A673 (cell line): ENCODE results near the gene PLA2G15. TPM values are rescaled to one million over a fixed set of nuclear protein-coding genes. Genes with fewer than 3 reads are reported as not detected.

Source experiments
- BruUV-seq: library from RNA; stranded (reverse); fragments of 400-500 nt; replicated peaks from 2 replicates; lab custom pipeline; 2021; lab: Mats Ljungman, UMichigan
- CTCF ChIA-PET: fragments of 300-600 bp; sonication (Branson Sonifier 250); formaldehyde crosslinking; loops from one replicate; lab custom pipeline; 2022; ENCODE audit warnings: antibody characterized with exemption; lab: Charles Lee
- POLR2A ChIA-PET: fragments of 300-600 bp; sonication (Branson Sonifier 250); formaldehyde crosslinking; loops from one replicate; lab custom pipeline; 2022; ENCODE audit warnings: antibody characterized with exemption; ENCODE audit not compliant: low non-redundant PET; lab: Charles Lee
- DNase-seq: peaks from one replicate; pipeline ENCODE4 v3.0.0-alpha.2; 2015; ENCODE audit warnings: low spot score
- H3K27ac ChIP-seq: fragments of 200-600 bp; sonication (generic); 2 replicates; pipeline ENCODE4 v1.5.1; 2016; ENCODE audit warnings: mixed run types, low read depth, mild to moderate bottlenecking, mixed read lengths, antibody characterized with exemption, low read length; ENCODE audit not compliant: poor library complexity, severe bottlenecking
- H3K27me3 ChIP-seq: fragments of 200-600 bp; sonication (generic); replicated peaks from 2 replicates; pipeline ENCODE4 v1.6.1; 2017; ENCODE audit warnings: mixed run types, low read depth, mild to moderate bottlenecking, mixed read lengths, antibody characterized with exemption, low read length; ENCODE audit not compliant: insufficient read depth, poor library complexity
- H3K36me3 ChIP-seq: fragments of 200-600 bp; sonication (generic); 2 replicates; pipeline ENCODE4 v1.6.1; 2016; ENCODE audit warnings: mixed run types, mild to moderate bottlenecking, mixed read lengths, antibody characterized with exemption, low read length; ENCODE audit not compliant: insufficient read depth, poor library complexity, severe bottlenecking
- H3K4me1 ChIP-seq: fragments of 200-600 bp; sonication (generic); 2 replicates; pipeline ENCODE4 v1.6.1; 2017; ENCODE audit warnings: mixed run types, mild to moderate bottlenecking, mixed read lengths, antibody characterized with exemption, low read length; ENCODE audit not compliant: insufficient read depth, poor library complexity, severe bottlenecking
- H3K4me3 ChIP-seq: fragments of 200-600 bp; sonication (generic); 2 replicates; pipeline ENCODE4 v1.5.1; 2016; ENCODE audit warnings: low read depth, mixed run types, mild to moderate bottlenecking, mixed read lengths, low read length; ENCODE audit not compliant: poor library complexity, severe bottlenecking
- H3K9me3 ChIP-seq: fragments of 200-600 bp; sonication (generic); 2 replicates; pipeline ENCODE4 v1.6.1; 2016; ENCODE audit warnings: mixed run types, low read depth, mild to moderate bottlenecking, mixed read lengths, antibody characterized with exemption, low read length; ENCODE audit not compliant: poor library complexity, severe bottlenecking
- CTCF ChIP-seq: fragments of 300-800, 200-600 bp; sonication (generic); conservative IDR thresholded peaks from 2 replicates; pipeline ENCODE4 v1.5.1; 2017; ENCODE audit warnings: low read depth, mild to moderate bottlenecking, antibody characterized with exemption, low read length, moderate library complexity, mixed read lengths
- EZH2 ChIP-seq: fragments of 200-600 bp; sonication (generic); IDR thresholded peaks from 2 replicates; pipeline ENCODE4 v1.6.1; 2017; ENCODE audit warnings: borderline replicate concordance, low read depth, mild to moderate bottlenecking, mixed read lengths, antibody characterized with exemption, low read length; ENCODE audit not compliant: poor library complexity, severe bottlenecking
- intact Hi-C: fragments of 100-400 bp; cut with micrococcal nuclease; formaldehyde crosslinking; loops from one replicate; pipeline ENCODE4 v1.10.0; 2022; ENCODE audit not compliant: unreplicated experiment
- total RNA-seq: library from RNA; stranded (reverse); gene quantifications from 2 replicates; pipeline ENCODE4 v1.2.3, GENCODE V29; 2021

The PLA2G15 gene
- total RNA-seq, 1 experiment from 2014 or later = 8.1 TPM

DNA sequence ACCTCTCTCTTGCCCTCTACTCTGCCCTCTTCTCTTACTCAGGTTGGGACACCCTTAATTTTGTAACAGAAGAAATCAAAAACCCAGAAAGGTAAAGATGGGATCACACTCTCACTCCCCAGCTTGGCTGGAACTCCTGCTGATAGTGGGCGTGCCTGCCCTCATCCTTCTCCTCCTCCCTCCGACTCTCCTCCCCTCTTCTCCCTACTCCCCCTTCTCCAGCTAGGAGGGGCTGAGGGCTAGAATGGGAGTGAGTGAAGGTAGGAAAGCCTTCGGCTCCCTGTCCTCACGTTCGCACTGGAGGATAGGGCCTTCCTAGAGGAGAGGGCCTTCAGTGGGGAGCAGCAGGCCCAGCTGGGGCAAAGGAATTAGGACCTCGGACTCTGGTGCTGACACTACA, 45.3 kb downstream of the PLA2G15 start:
- CTCF ChIA-PET = interaction anchor here (1.5 kb wide), 1 partner anchor 26 kb away, joined by 3 read pairs; the partner anchor contains the start of gene SLC7A6
- Histone ChIP-seq H3K4me3 (no peak overlapping the region), H3K27ac (peak overlapping the region; percentile 68), H3K9me3 (no peaks in the 10 kb centered on the region), H3K4me1 (peaks cover 17% of the 10 kb centered on the region), H3K27me3 (no peaks in the 10 kb centered on the region), H3K36me3 (peaks cover 26% of the 10 kb centered on the region)
- POLR2A ChIA-PET = no interaction called here
- TF ChIP-seq CTCF (no peak), EZH2 (no peak)
- peak; percentile 40 for DNase-seq
- BruUV-seq = no TSS peak
- intact Hi-C loops = no loop called here

DNA sequence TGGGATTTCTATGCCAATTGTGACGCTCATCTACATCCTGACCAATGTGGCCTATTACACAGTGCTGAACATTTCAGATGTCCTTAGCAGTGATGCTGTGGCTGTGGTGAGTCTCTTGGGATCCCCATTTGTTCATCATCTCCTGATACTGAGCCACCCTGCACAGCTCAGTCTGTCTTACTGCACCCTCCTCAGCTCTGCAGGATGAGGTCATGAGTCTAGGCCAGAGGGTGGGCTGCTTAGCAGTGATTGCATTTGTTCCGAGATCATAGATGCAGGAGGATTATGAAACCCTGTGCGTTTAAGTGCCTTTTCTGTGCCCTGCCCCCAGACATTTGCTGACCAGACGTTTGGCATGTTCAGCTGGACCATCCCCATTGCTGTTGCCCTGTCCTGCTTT, 46.1 kb downstream of the PLA2G15 start:
- intact Hi-C loops = no loop called here
- no TSS peak for BruUV-seq
- TF ChIP-seq EZH2 (no peak), CTCF (no peak)
- Histone ChIP-seq H3K36me3 (peaks cover 29% of the 10 kb centered on the region), H3K4me1 (peaks cover 17% of the 10 kb centered on the region), H3K9me3 (no peaks in the 10 kb centered on the region), H3K27ac (no peak overlapping the region), H3K27me3 (no peaks in the 10 kb centered on the region), H3K4me3 (no peak overlapping the region)
- no peak for DNase-seq
- CTCF ChIA-PET = interaction anchor here (1.5 kb wide), 1 partner anchor 27 kb away, joined by 3 read pairs; the partner anchor contains the start of gene SLC7A6
- POLR2A ChIA-PET = no interaction called here

GRCh38 chr16:68292425-68292824, 47.3 kb downstream of the PLA2G15 start:
- ChIA-PET POLR2A (no interaction called here), CTCF (no interaction called here)
- Histone ChIP-seq H3K27me3 (no peaks in the 10 kb centered on the region), H3K4me1 (peaks cover 17% of the 10 kb centered on the region), H3K9me3 (no peaks in the 10 kb centered on the region), H3K4me3 (no peak overlapping the region), H3K36me3 (peaks cover 40% of the 10 kb centered on the region), H3K27ac (no peak overlapping the region)
- DNase-seq = no peak
- BruUV-seq = no TSS peak
- TF ChIP-seq CTCF (no peak), EZH2 (no peak)
- intact Hi-C loops = no loop called here
